HS-27A (cell line): ENCODE results near the gene DUSP15.
A peak's percentile ranks its signal among the peaks of the same experiment; 100 is the strongest.

Experiments
- DNase-seq: peaks from one replicate; pipeline ENCODE4 v3.0.0-alpha.2; 2012; ENCODE audit warnings: low read depth, missing footprints

Gene DUSP15

GRCh38 chr20:31894980-31895675, 24.8 kb upstream of the DUSP15 start:
- no peak for DNase-seq

DNA sequence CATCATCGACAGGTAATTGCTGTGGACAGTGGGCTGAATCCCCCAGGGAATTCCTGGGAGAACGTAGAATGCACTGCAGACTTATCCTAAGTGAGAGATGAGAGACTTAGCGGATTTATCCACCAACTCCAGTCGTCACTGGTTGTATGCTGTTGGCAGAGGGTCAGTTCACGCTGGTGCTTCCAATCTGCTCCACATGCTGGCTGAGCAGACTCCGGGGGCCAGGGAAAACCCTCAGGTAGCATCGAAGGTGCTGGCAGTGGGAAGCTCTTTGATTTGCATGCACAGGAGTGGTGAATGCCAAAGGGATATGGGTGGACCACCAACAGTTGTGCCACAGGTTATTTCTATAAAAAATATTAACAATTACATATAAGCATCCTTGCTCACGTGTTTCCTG, 20.3 kb upstream of the DUSP15 start:
- DNase-seq: no peak

DNA sequence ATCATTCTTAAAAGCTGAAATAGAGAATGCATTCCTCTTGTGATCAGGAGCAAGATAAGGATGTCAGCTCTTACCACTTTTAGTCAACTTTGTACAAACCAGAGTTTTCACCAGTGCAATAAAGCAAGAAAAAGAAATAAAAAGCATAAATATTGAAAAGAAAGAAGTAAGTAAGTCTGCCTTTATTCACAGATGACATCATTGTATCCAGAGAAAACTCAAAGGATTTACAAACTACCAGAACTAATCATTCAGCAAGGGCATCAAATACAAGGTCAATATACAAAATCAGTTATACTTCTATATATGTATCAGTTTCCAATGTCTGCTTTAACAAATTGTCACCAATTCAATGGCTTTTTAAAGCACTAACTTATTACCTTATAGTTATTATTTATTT, 13.5 kb upstream of the DUSP15 start:
- no peak for DNase-seq

- no peak for DNase-seq
Observed at GRCh38 chr20:31881945-31882344, 11.6 kb upstream of the DUSP15 start.

- DNase-seq: peak; percentile 94
Observed at GRCh38 chr20:31879143-31879987, 9.0 kb upstream of the DUSP15 start.

- DNase-seq: no peak
Observed at GRCh38 chr20:31877684-31878083, 7.4 kb upstream of the DUSP15 start.

- DNase-seq: no peak
Observed at GRCh38 chr20:31875671-31876070, 5.3 kb upstream of the DUSP15 start.

DNA sequence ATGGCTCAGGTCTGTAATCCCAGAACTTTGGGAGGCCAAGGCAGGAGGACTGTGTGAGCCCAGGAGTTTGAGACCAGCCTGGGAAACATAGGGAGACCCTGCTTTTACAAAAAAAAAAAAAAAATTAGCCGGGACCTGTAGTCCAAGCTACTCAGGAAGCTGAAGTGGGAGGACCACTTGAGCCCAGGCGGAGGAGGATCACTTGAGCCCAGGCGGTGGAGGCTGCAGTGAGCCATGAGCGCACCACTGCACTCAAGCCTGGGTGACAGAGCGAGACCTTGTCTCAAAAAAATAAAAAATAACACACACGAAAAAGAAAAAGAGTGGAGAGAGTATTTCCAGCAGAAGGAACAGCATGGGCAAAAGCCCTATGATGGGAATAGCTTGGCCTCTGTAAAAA, 2.1 kb upstream of the DUSP15 start:
- DNase-seq: no peak

- no peak for DNase-seq
Observed at GRCh38 chr20:31871618-31871954, 1.3 kb upstream of the DUSP15 start.

GRCh38 chr20:31870726-31871617, 645 bp upstream of the DUSP15 start:
- DNase-seq: no peak

GRCh38 chr20:31869673-31869941, 720 bp downstream of the DUSP15 start:
- DNase-seq: no peak

GRCh38 chr20:31868853-31869672, 1.3 kb downstream of the DUSP15 start:
- no peak for DNase-seq

DNA sequence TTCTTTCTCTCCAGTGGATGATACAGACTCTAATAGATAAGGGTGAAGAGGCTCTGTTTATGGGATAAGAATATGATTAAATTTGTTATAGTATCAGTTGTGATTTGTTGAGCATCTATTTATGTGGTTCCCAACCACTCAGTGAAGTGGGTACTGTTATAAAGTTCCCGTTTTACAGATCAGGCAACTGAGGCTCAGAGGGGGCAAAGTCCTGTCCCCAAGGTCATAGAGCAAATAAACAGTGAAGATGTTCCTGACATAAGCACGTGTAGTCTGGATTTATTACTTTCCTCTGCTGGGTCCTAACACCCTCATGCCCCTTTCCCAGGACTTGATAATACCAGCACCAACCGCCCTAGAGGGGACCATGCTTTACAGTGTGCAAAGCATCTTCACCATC, 4.1 kb downstream of the DUSP15 start:
- no peak for DNase-seq

DNA sequence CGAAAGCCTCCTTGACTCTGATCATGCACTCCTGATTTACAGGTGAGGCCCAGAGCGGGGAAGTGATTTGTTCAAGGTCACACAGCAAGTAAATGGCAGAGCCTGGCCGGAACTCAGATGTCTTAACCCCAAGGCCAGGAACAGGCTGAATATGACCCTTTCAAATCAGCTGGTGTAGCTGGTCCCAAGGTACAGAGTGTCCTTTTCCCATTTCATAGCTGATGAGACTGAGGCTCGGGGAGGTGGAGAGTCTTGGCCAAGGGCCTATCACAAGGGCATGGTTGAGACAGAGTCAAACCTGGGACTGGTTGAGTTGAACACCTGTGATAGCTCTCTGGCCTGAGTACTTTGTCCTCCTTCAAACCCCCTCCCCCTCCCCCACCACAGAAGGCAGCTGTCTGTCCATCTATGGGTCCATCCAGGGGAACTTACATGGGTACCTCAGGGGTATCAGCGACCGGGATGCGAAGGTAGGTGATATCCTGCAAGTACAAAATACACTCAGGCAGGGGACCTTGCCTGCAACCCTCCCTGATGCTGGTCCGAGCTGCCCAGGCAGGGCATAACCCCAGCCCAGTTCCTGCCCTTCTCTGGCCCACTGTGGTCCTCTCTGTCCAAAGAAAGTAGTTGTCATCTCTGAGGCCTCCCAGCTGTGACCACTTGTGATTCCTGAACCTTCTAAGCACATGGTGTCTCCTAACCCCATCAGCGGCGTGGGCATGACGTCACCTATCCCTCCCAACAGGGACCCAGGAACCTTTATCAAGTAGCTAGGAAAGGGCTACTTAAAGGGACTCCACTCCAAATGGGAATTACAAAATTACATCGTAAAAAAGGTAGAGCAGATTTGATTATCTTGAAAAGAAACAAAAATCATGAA, 5.6 kb downstream of the DUSP15 start:
- no peak for DNase-seq

GRCh38 chr20:31863296-31864085, 6.8 kb downstream of the DUSP15 start:
- no peak for DNase-seq

GRCh38 chr20:31862506-31862905, 7.8 kb downstream of the DUSP15 start:
- no peak for DNase-seq

- no peak for DNase-seq
Observed at GRCh38 chr20:31862157-31862470, 8.2 kb downstream of the DUSP15 start.

DNA sequence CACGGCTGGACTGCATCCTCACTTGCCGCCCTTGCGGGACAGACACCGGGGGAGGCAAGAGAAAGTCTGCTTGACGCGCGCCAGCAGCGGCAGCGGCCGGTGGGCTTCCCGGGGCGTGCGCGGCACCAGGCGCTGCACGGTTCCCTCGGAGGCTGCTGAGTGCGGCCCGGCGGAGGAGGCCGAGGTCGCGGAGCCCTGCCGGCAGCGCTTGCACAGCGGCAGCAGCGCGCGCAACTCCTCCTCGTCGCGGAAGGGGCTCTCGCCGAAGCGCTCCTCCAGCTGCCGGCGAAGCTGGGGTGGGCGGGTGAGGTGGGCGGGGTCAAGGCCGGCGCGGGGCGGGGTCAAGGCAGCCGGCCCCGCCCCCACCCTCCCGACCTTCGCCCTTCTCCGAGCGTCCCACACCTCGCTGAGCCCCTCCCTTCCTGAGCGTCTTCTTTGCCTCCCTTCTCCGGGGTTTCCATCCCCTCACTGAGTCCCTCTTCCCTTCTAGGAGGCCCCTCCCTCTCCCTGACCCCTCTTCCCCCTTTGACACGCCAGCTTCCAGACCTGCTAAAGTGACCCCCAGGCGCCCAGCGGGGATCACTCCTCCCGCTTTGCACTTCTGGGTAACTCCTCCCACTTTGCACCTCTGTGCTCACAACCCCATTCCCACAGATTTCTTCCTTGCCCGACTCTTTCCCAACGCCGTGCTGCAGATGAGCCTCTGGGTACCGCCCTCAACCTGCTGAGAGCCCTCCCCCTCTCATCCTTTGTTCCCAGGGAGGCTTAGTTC, 8.8 kb downstream of the DUSP15 start:
- no peak for DNase-seq

DNA sequence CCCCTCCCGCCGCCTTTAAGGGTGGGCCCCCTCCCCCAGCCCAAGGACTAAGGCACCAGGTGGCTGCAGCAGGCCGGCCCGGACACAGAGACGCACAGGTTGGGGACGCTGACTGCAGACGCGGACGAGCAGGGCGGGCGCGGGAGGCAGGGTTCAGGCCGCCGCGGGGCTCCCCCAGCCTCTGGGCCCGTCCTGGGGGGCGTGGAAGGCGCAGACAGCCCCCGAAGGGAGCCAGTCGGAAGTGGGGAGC, 9.3 kb downstream of the DUSP15 start:
- no peak for DNase-seq
